HepG2 (cell line): Measurements from ENCODE around the gene TMED6. TPM values are rescaled to one million over a fixed set of nuclear protein-coding genes. Genes with fewer than 3 reads are reported as not detected.
A peak's percentile ranks its signal among the peaks of the same experiment; 100 is the strongest.

ENCODE experiments used
- ATAC-seq: fragments of 200-7000 bp; cut with Tn5 transposase; 3 replicates; pipeline ENCODE4 v1.9.1; 2020; ENCODE audit warnings: mild to moderate bottlenecking, moderate library complexity
- BruUV-seq: library from RNA; stranded (reverse); fragments of 400-500 nt; replicated peaks from 2 replicates; lab custom pipeline; 2021; lab: Mats Ljungman, UMichigan
- CTCF ChIA-PET: fragments of 300-600 bp; formaldehyde crosslinking; extraction: SDS; loops from one replicate; lab custom pipeline; 2021; ENCODE audit warnings: low total read pairs, inconsistent platforms, low intra/inter-chr PET ratio; lab: Yijun Ruan, JAX
- POLR2A ChIA-PET: fragments of 350-600 bp; sonication (Branson Sonifier 250); formaldehyde crosslinking; loops from one replicate; lab custom pipeline; 2020; ENCODE audit warnings: antibody characterized with exemption, inconsistent platforms; lab: Yijun Ruan, JAX
- DNase-seq: peaks from one replicate; pipeline ENCODE4 v3.0.0-alpha.2; 2015; ENCODE audit warnings: low spot score
- FAIRE-seq: peaks from 3 replicates; lab custom pipeline; 2011; peaks lifted over from hg19 to GRCh38; lab: Jason Lieb, UNC
- H2AFZ ChIP-seq: one replicate; pipeline ENCODE4 v1.6.1; 2011; ENCODE audit warnings: low read length, inconsistent platforms
- H3K27ac ChIP-seq: fragments of 300-600 bp; 3 replicates; pipeline ENCODE4 v1.8.0; 2011; ENCODE audit warnings: mixed run types, mild to moderate bottlenecking, mixed read lengths, low read length, inconsistent platforms; ENCODE audit not compliant: insufficient read depth; ENCODE audit errors: extremely low read length
- H3K27me3 ChIP-seq, 2 experiments: fragments of 200-600 bp in 1 of 2; 2 replicates in 1 of 2; 3 replicates in 1 of 2; pipeline versions ENCODE4 v1.6.0 to v1.8.0; 2011; ENCODE audit warnings: low read length in 2 of 2, mild to moderate bottlenecking in 2 of 2, moderate library complexity in 2 of 2, inconsistent platforms in 1 of 2; ENCODE audit not compliant: insufficient read depth in 2 of 2, control insufficient read depth in 1 of 2
- H3K36me3 ChIP-seq, 2 experiments: fragments of 200-600 bp in 1 of 2; replicated peaks in 1 of 2; 2 replicates in 1 of 2; 3 replicates in 1 of 2; pipeline versions ENCODE4 v1.5.1 to v1.8.0; 2011; ENCODE audit warnings: low read length in 2 of 2, inconsistent platforms in 1 of 2; ENCODE audit not compliant: insufficient read depth in 2 of 2, control insufficient read depth in 1 of 2
- H3K4me1 ChIP-seq: 2 replicates; pipeline ENCODE4 v1.5.1; 2012; ENCODE audit warnings: low read length, inconsistent platforms; ENCODE audit not compliant: insufficient read depth
- H3K4me2 ChIP-seq: 2 replicates; pipeline ENCODE4 v1.6.0; 2011; ENCODE audit warnings: low read depth, low read length, inconsistent platforms
- H3K4me3 ChIP-seq, 3 experiments: fragments of 200-600 bp in 1 of 3; sonication (generic), shearing (Covaris generic) in 1 of 3; replicated peaks in 1 of 3; 2 replicates each; pipeline ENCODE4 v1.5.1; 2011 to 2016; ENCODE audit warnings: low read length in 3 of 3, inconsistent platforms in 2 of 3, low read depth in 2 of 3, mild to moderate bottlenecking in 2 of 3, control low read depth in 1 of 3, mixed read lengths in 1 of 3; ENCODE audit not compliant: insufficient read depth in 1 of 3
- H3K79me2 ChIP-seq: one replicate; pipeline ENCODE4 v1.6.1; 2011; ENCODE audit warnings: low read length, inconsistent platforms; ENCODE audit not compliant: insufficient read depth
- H3K9ac ChIP-seq: 2 replicates; pipeline ENCODE4 v1.6.0; 2011; ENCODE audit warnings: mild to moderate bottlenecking, low read depth, low read length, inconsistent platforms; ENCODE audit not compliant: insufficient read depth
- H3K9me3 ChIP-seq: 2 replicates; pipeline ENCODE4 v1.5.1; 2012; ENCODE audit warnings: mild to moderate bottlenecking, low read length
- H4K20me1 ChIP-seq: 2 replicates; pipeline ENCODE4 v1.6.0; 2011; ENCODE audit warnings: inconsistent platforms, mild to moderate bottlenecking, low read length, moderate library complexity; ENCODE audit not compliant: insufficient read depth
- ARNT ChIP-seq: fragments of 450-650 bp; IDR thresholded peaks from 2 replicates; pipeline ENCODE4 v1.6.1; 2017
- ARNTL ChIP-seq: sonication (generic); formaldehyde crosslinking; IDR thresholded peaks from 2 replicates; pipeline ENCODE4 v1.4.0; 2020; ENCODE audit warnings: mild to moderate bottlenecking, missing genetic modification reagents
- ATM ChIP-seq: fragments of 450-650 bp; IDR thresholded peaks from 2 replicates; pipeline ENCODE4 v1.7.1; 2017; ENCODE audit warnings: mild to moderate bottlenecking, borderline replicate concordance
- CEBPG ChIP-seq: IDR thresholded peaks from 2 replicates; pipeline ENCODE4 v1.6.1; 2016
- ERF ChIP-seq: IDR thresholded peaks from 2 replicates; pipeline ENCODE4 v1.6.1; 2018; ENCODE audit warnings: missing biosample characterization, missing genetic modification reagents
- FOXO4 ChIP-seq: sonication (generic); formaldehyde crosslinking; conservative IDR thresholded peaks from 2 replicates; pipeline ENCODE4 v1.8.1; 2023; ENCODE audit warnings: missing genetic modification reagents
- GRHL1 ChIP-seq: sonication (generic); formaldehyde crosslinking; conservative IDR thresholded peaks from 2 replicates; pipeline ENCODE4 v1.8.0; 2022; ENCODE audit warnings: missing genetic modification reagents
- JUNB ChIP-seq: sonication (generic); formaldehyde crosslinking; IDR thresholded peaks from 2 replicates; pipeline ENCODE4 v1.8.0; 2022; ENCODE audit warnings: missing genetic modification reagents, mild to moderate bottlenecking, borderline replicate concordance
- KMT2B ChIP-seq: IDR thresholded peaks from 2 replicates; pipeline ENCODE4 v1.6.1; 2016; ENCODE audit warnings: missing genetic modification reagents, missing compliant biosample characterization
- PAXIP1 ChIP-seq: sonication (generic); formaldehyde crosslinking; conservative IDR thresholded peaks from 2 replicates; pipeline ENCODE4 v1.4.0; 2020; ENCODE audit warnings: mild to moderate bottlenecking, missing genetic modification reagents, moderate library complexity
- PTBP1 ChIP-seq: fragments of 200-400 bp; formaldehyde crosslinking; IDR thresholded peaks from 2 replicates; pipeline ENCODE4 v1.6.1; 2018; ENCODE audit warnings: low read length, low read depth; ENCODE audit not compliant: poor library complexity, severe bottlenecking
- STAT5B ChIP-seq: sonication (generic); formaldehyde crosslinking; IDR thresholded peaks from 2 replicates; pipeline ENCODE4 v1.4.0; 2020; ENCODE audit warnings: missing genetic modification reagents
- TERF1 ChIP-seq: sonication (generic); formaldehyde crosslinking; IDR thresholded peaks from 2 replicates; pipeline ENCODE4 v1.8.0; 2022; ENCODE audit warnings: mild to moderate bottlenecking, missing genetic modification reagents, moderate library complexity
- ZNF513 ChIP-seq: sonication (generic); formaldehyde crosslinking; conservative IDR thresholded peaks from 2 replicates; pipeline ENCODE4 v1.5.0; 2020; ENCODE audit warnings: missing genetic modification reagents
- ZNF713 ChIP-seq: sonication (generic); formaldehyde crosslinking; IDR thresholded peaks from 2 replicates; pipeline ENCODE4 v1.4.0; 2020; ENCODE audit warnings: mild to moderate bottlenecking, missing genetic modification reagents
- WGBS: methylation state at CpG from one replicate; pipeline ENCODE4 v1.1.6; 2017; ENCODE audit warnings: low lambda C conversion rate; 5-methylcytosine and 5-hydroxymethylcytosine counted together
- in situ Hi-C: cut with HindIII; loops from 2 replicates; pipeline ENCODE4 v1.10.0; 2017; ENCODE audit warnings: low pct_unique_long_range_greater_than_20kb; ENCODE audit not compliant: extremely low pct_ligation_motif_present
- intact Hi-C: fragments of 100-400 bp; cut with micrococcal nuclease; formaldehyde crosslinking; loops from one replicate; pipeline ENCODE4 v1.10.0; 2022; ENCODE audit not compliant: unreplicated experiment
- polyA plus RNA-seq, 8 experiments: library from polyadenylated mRNA; depleted of rRNA in 3 of 8; stranded (reverse) in 7 of 8; unstranded in 1 of 8; fragments of >200 nt; fragmentation: Illumina TruSeq in 4 of 8; extraction: Trizol in 4 of 8; gene quantifications; 2 replicates each; pipeline versions ENCODE4 v1.2.1 to v1.2.3, GENCODE V29; 2011 to 2016; ENCODE audit warnings: low read depth in 4 of 8, missing spikeins in 1 of 8, mixed read lengths in 1 of 8; ENCODE audit not compliant: insufficient read depth in 1 of 8
- total RNA-seq, 5 experiments: library from RNA; depleted of rRNA; stranded (reverse); fragments of >200 nt; fragmentation: Illumina TruSeq; extraction: Trizol; gene quantifications; 2 replicates each; pipeline ENCODE4 v1.2.3, GENCODE V29; 2016; ENCODE audit warnings: low read depth in 1 of 5

TMED6 gene
- total and polyA plus RNA-seq, 2 of the 13 experiments (the other 11 are each of a cell fraction or from before 2014, with no cell fraction given) = 9.8 to 14.4 TPM

GRCh38 chr16:69315486-69316311 is 35.9 kb downstream of the TMED6 start:
- POLR2A ChIA-PET = interaction anchor here (0.9 to 1.3 kb wide), 2 partner anchors 11 to 23 kb away, joined by 3 to 10 read pairs; no protein-coding TSS in a partner anchor
- ATAC-seq = no peak
- in situ Hi-C loops (no loop called here), intact Hi-C loops (no loop called here)
- H3K36me3 ChIP-seq = peaks cover 40 to 56% of the 10 kb centered on the region in 2 experiments
- CTCF ChIA-PET = no interaction called here
- no peaks in the 10 kb centered on the region for H3K9me3 ChIP-seq
- peaks cover 24% of the 10 kb centered on the region for H3K79me2 ChIP-seq
- H3K4me2 ChIP-seq = no peak overlapping the region
- no peak overlapping the region for H2AFZ ChIP-seq
- H4K20me1 ChIP-seq = 0 out of 2 replicates have a peak, but pooled peaks cover 4% of the 10 kb centered on the region
- BruUV-seq = no TSS peak
- H3K4me3 ChIP-seq = no peak overlapping the region
- FAIRE-seq = no peak
- DNase-seq = no peak
- H3K9ac ChIP-seq = no peak overlapping the region
- H3K4me1 ChIP-seq = peaks cover 27% of the 10 kb centered on the region
- peak overlapping the region; percentile 43 for H3K27ac ChIP-seq
- H3K27me3 ChIP-seq = no peaks in the 10 kb centered on the region
- 92% methylated on average over 29 of the region's 30 CpGs for WGBS
- TF ChIP-seq ATM = no peak
- no peak for TF ChIP-seq JUNB (CRISPR knock-in tag)
- no peak for TF ChIP-seq ZNF513 (CRISPR knock-in tag)
- TF ChIP-seq PTBP1 = no peak
- no peak for TF ChIP-seq STAT5B (CRISPR knock-in tag)
- no peak for TF ChIP-seq ARNT
- no peak for TF ChIP-seq PAXIP1 (CRISPR knock-in tag)
- no peak for TF ChIP-seq ARNTL (CRISPR knock-in tag)
- TF ChIP-seq FOXO4 (CRISPR knock-in tag) = no peak
- TF ChIP-seq CEBPG (CRISPR knock-in tag) = no peak
- no peak for TF ChIP-seq KMT2B (CRISPR knock-in tag)
- no peak for TF ChIP-seq ERF (CRISPR knock-in tag)
- TF ChIP-seq GRHL1 = no peak
- TF ChIP-seq TERF1 (CRISPR knock-in tag) = no peak
- TF ChIP-seq ZNF713 (CRISPR knock-in tag) = no peak
